Ecto neural progenitor cell (in vitro differentiated cells): ENCODE data around the gene AKAP8L.
A peak's percentile ranks its signal among the peaks of the same experiment; 100 is the strongest.
"Not testable (repeated sequence)": the region's sequence is repeated elsewhere in the genome, so short reads cannot be mapped to it uniquely, and the experiment has no call there.

Source experiments
- DNase-seq: peaks from one replicate; pipeline ENCODE4 v3.0.0-alpha.2; 2018; ENCODE audit warnings: low spot score

AKAP8L gene

GRCh38 chr19:15353908-15354307, 64.9 kb downstream of the AKAP8L start:
- no peak for DNase-seq

- DNase-seq, result not testable (repeated sequence)
Observed at GRCh38 chr19:15352535-15352934, 66.3 kb downstream of the AKAP8L start.

GRCh38 chr19:15341328-15341727, 77.5 kb downstream of the AKAP8L start:
- DNase-seq, result not testable (repeated sequence)

GRCh38 chr19:15340086-15340485, 78.7 kb downstream of the AKAP8L start:
- DNase-seq, result no peak

GRCh38 chr19:15337202-15337601, 81.6 kb downstream of the AKAP8L start:
- DNase-seq, result no peak

- DNase-seq, result not testable (repeated sequence)
Observed at GRCh38 chr19:15335992-15336391, 82.8 kb downstream of the AKAP8L start.

GRCh38 chr19:15332311-15332996, 86.3 kb downstream of the AKAP8L start, which contains the start of gene BRD4:
Gene BRD4, minus strand, starts transcription at chr19:15332539. Its CDS starts 59,440 bp downstream, at chr19:15273099.
- peak; percentile 87 for DNase-seq

- peak; percentile 71 for DNase-seq
Observed at GRCh38 chr19:15331419-15332310, 87.1 kb downstream of the AKAP8L start.

GRCh38 chr19:15330801-15331418, 87.9 kb downstream of the AKAP8L start:
- no peak for DNase-seq
